HG02759 (cell line): Measurements from ENCODE around the gene PDPR.
"Not testable (repeated sequence)": the region's sequence is repeated elsewhere in the genome, so short reads cannot be mapped to it uniquely, and the experiment has no call there.

Experiments
- ATAC-seq: cut with Tn5 transposase; IDR thresholded peaks from one replicate; pipeline ENCODE4 v1.9.1; 2021; ENCODE audit warnings: mild to moderate bottlenecking, moderate library complexity; ENCODE audit not compliant: unreplicated experiment

Gene PDPR

DNA sequence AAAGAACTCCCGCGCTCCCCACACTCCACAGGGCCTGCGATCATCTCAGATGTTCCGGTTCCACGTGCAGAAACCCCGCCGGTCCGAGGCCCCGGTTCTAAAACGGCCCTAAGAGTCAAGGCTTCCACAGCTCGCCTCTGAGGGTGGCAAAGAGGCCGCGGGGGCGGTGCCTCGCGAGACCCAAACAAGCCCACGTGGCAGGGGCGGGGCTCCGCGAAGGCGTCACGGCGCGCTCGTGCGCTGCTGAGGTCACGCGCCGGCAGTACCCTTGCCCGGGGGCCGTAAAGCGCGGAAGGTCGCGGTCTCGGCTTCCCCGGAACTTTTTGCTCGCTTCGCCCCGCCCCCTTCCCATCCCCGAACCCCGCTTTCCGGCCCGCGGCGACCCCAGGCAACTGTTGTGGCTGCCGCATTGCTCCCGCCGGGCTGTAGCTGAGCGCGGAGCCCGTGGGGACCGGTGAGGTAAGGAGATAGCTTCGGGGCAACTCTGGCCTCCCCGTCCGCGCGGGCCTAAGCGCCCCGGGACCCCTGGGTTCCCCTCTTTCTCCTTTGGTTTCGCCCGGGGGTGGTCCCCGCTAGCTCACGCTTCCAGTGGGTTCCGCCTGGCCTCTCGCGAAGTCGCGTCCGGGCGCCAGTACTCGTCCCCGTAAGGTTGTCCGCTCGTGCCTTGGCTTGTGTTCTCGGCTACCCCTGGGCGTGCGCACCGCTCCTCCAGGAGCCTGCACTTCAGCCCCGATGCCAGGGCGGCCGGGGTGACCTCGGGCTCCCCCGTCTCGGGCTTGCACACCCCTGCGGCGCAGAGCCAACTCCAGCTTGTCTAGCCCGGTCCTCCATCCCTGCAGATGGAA lies at the start of gene PDPR:
Gene PDPR (plus strand): TSS at position 351 of the 845 bp plus-strand sequence. CDS start 6,161 bp downstream, outside the sequence.
- ATAC-seq: peak; percentile 96

DNA sequence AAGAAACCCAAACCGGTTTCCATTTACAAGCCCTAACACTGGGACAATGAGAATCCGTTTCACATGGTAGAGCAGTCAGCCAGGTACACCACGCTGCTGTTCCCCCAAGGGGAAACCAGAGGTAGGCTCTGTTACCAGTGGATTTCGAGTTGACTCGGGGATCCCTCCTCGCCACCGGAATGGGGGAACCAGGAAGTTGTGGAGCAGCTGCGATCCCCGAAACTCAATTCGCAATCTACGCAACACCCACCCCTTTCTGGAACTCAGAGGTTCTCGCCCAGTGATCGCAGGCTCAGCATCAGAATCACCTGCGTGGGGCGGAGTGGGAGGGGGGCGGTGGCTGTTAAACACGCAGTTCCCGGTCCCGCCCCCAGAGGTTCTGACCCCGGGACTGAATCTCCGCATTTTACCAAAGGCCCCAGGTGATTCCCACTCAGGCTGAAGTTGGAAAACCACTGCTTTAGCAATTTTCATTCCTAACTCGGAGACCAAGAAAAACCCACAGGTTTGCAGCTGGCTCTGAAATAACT lies 49.2 kb upstream of the PDPR start:
- ATAC-seq: peak; percentile 19

DNA sequence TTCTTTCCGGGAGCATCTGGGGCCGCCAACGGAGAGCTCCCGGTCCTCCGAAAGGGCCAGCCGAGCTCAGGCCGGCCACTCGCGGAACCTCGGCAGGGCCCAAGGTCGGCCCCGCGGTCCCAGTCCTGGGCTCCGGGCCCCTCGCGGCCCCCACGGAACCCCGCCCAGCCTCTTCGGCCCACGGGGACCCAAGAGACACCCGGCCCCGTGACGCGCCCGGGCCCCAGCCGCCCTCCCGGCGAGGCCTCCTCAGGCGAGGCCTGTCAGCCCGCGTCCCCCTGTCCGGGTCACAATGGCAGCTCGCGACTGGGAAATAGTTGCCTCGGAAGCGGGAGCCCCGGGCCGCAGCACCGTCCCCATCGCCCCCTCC lies 48.8 kb upstream of the PDPR start:
- ATAC-seq: peak; percentile 37

- peak; percentile 94 for ATAC-seq
Measured at GRCh38 chr16:70065746-70066658, 48.1 kb upstream of the PDPR start.

DNA sequence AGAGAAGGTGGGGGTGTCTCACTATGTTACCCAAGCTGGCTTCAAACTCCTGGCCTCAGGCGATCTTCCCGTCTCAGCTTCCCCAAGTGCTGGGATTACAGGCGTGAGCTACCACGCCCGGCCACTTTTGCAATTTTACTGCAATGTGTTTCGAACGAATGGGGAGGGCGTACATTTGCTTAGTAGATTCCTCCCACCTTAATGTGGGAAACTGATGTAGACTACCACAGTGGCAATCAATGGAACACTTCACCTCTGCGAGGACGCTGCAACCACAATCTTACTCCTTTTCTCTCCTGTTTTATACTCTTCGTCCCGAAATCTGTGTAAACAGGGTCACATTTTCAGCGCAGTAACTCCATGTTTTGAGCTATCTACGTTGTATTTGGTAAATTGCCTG lies 47.4 kb upstream of the PDPR start:
- not testable (repeated sequence) for ATAC-seq

- not testable (repeated sequence) for ATAC-seq
Measured at GRCh38 chr16:70079081-70079480, 35.1 kb upstream of the PDPR start.

GRCh38 chr16:70081219-70081618 lies 32.9 kb upstream of the PDPR start:
- not testable (repeated sequence) for ATAC-seq

- not testable (repeated sequence) for ATAC-seq
Measured at GRCh38 chr16:70083931-70084330, 30.2 kb upstream of the PDPR start.

GRCh38 chr16:70088160-70088559 lies 26.0 kb upstream of the PDPR start:
- ATAC-seq: not testable (repeated sequence)

DNA sequence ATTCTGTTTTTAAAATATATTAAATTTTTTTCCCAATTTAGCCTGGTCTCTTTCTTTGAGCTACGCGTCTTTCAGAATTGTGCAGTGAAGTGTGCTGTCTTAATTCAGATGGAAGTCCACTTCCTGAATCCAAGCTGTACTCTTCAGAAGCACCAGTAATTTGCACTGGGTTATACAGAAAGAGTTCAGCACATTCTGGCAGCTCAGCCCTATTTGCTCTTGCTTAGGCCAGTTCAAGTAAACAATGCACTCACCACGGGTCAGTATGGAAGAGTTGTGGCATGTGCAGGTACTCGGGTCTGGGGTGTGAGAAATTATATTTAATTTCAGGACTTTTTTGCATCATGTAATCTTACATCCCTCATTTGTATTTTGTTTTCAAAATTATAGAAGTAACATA lies 25.3 kb upstream of the PDPR start:
- ATAC-seq: not testable (repeated sequence)

DNA sequence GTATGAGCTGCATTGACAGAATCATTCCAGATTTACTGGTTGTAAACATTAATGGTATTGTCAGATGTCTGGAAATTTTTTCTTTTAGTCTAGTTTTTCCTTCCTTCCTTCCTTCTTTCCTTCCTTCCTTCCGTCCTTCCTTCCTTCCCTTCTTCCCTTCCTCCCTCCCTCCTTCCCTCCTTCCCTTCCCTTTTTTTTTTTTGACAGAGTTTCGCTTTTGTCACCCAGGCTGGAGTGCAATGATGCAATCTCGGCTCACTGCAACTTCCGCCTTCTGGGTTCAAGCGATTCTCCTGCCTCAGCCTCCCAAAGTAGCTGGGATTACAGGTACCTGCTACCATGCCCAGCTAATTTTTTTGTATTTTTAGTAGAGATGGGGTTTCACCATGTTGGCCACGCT lies 24.8 kb upstream of the PDPR start:
- ATAC-seq: not testable (repeated sequence)

DNA sequence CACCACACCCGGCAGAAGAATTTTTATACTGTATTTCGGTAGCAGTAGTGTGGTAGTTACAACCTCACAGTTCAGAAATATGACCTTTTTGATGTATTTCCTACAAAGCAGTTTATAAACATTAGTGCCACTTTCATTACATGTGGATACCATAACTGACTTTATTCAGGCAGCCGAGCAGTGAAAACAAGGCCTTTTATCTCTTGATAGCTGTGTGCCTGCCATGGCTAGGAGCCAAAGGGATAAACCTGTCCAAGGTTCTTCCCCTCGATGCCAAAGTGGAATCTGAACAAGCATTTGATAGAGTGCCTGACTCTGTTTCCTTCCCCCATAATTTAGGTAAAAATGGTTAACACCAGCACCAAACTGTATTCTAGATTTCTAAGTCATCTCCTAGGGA lies 23.0 kb upstream of the PDPR start:
- not testable (repeated sequence) for ATAC-seq

DNA sequence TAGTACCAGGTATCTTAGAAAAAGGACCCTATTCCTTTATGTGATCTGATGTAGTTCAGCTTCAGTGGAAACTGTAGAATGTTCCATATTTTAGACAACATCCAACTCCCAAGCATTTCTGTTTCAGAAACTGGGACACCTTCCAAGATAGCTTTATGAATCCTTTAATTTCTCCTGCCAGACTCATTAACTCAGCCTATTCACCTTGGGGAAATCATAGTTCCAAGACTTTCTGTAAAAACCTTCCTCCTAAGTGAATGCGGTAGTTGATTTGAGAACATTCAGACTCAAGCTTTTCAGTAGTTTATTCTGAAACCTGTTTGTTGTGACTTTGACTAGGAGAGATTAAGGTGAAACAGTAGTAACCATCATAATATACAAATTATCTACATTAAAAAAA lies 20.0 kb upstream of the PDPR start:
- not testable (repeated sequence) for ATAC-seq

DNA sequence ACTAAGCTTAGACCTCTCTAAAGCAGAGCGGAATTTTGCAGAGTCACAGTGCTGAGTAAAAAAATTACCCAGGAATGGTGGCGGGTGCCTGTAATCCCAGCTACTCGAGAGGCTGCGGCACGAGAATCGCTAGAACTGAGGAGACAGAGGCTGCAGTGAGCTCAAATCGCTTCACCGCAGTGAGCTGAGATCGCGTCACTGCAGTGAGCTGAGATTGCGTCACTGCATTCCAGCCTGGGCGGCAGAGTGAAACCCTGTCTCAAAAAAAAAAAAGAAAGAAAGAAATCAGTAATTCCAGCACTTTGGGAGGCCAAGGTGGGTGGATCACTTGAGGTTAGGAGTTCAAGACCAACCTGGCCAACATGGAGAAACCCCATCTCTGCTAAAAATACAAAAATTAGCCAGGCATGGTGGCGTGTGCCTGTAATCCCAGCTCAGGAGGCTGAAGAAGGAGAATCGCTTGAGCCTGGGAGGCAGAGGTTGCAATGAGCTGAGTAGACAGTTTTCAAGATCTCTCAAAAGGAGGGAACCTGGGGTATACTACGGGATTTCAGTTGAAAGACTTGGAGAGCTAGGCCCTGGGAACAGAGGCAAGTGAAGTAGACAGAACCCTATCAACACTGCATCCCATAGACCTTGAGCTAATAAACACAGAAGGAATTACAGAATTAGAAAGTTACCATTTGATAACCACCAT lies 4.4 kb upstream of the PDPR start:
- ATAC-seq: not testable (repeated sequence)

DNA sequence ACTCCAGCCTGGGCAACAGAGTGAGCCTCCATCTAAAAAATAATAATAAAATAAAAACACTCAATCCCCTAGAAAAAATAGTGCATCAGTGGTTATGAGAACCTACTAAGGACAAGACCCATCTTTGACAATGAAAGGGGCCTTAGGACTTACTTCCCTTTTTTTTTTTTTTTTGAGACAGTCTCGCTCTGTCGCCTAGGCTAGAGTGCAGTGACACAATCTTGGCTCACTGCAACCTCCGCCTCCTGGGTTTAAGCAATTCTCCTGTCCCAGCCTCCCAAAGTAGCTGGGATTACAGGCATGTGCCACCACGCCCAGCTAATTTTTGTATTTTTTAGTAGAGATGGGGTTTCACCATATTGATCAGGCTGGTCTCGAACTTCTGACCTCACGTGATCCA lies 2.0 kb upstream of the PDPR start:
- not testable (repeated sequence) for ATAC-seq

DNA sequence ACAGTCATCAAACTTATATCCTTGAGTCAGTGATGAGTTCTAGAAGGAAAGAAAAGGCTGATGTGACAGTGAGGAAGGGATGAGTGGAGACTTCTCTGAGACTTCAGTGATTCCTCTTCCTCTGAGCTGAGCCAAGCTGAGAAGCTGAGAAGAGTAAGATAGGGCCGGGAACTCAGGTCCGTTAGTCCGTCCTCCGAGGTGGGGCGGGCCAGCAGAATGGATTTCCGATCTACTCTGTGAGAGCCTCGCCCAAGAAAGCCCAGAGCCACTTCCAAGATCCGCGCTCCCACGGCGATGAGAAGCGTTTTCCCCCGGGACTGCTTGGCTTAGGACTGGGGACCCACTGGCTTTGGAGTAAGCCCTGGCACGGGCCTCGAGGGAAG lies 542 bp upstream of the PDPR start:
- ATAC-seq: peak; percentile 16

DNA sequence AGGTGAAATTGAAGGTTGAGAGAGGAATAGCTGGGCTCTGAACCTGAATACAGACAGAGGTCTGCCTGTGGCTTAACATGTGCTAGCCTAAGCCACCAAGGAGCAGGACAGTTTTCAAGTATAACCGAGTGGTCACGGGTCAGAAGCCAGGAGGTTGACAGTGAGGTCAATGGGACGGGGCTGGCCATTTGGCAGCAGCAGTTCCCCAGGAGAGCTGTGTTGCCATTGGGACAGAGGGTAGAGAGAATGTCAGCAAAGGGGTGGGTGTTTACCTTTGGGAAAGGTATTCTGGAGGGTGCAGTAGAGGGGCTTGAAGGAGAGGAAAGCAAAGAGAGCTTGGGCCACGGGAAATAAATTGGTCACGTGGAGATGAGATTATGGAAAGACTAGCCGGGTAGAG lies 4.2 kb downstream of the PDPR start:
- ATAC-seq: not testable (repeated sequence)

GRCh38 chr16:70118776-70119175 lies 4.6 kb downstream of the PDPR start:
- ATAC-seq: not testable (repeated sequence)

DNA sequence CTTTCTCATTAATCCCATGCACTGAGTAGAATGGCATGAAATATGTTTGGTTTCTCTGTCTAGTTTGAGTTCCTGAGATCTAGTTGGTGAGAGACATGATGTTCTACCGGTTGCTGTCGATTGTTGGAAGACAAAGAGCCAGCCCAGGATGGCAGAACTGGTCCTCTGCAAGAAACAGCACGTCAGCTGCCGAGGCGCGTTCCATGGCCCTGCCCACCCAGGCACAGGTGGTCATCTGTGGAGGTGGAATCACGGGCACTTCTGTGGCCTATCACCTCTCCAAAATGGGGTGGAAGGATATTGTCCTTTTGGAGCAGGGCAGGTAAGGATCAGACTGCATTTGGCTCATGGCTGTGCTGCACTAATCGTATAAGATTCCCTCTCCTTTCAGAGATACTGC lies 6.3 kb downstream of the PDPR start:
- not testable (repeated sequence) for ATAC-seq

DNA sequence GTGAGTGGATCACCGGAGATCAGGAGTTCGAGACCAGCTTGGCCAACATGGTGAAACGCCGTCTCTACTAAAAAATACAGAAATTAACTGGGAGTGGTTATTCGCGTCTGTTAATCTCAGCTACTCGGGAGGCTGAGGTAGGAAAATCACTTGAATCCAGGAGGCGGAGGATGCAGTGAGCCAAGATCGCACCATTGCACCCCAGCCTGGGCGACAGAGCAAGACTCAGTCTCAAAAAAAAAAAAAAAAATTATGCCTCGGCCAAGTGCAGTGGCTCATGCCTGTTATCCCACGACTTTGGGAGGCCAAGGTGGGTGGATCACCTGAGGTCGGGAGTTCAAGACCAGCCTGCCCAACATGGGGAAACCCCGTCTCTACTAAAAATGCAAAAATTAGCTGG lies 9.7 kb downstream of the PDPR start:
- ATAC-seq: not testable (repeated sequence)

DNA sequence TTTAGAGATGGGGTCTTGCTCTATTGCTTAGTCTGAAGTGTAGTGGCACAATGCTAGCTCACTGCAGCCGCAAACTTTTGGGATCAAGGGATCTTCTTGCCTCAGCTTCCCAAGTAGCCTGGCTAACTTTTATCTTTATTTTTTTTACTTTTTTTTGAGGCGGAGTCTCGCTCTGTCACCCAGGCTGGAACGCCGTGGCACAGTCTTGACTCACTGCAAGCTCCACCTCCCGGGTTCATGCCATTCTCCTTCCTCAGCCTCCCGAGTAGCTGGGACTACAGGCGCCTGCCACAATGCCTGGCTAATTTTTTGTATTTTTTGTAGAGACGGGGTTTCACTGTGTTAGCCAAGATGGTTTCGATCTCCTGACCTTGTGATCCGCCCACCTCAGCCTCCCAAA lies 12.1 kb downstream of the PDPR start:
- not testable (repeated sequence) for ATAC-seq
